GM10847 (cell line): ENCODE measurements around the gene KIAA0232.

Source experiments
- POLR2A ChIP-seq: IDR thresholded peaks from 2 replicates; pipeline ENCODE4 v1.6.1; 2011; ENCODE audit not compliant: insufficient read length; ENCODE audit errors: extremely low read depth

KIAA0232 gene

DNA sequence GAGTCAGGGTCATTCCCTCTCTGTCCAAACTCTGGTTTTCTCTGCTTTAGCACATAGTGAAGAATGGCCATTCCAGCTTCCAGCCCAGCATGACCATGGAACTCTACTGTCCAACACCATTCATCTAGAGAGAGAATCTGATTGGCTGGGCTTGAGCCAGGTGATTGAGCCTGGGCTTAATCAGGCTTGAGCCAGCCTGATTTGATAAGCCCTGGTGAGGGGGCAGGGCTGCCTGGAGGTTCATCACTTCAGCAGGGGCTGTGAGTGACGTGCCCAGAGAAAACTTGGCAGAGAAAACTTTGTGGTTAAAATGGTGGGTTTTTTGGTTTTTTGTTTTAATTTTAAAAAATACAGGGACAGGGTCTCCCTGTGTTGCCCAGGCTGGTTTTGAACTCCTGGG, 62.5 kb downstream of the KIAA0232 start:
- TF ChIP-seq POLR2A = no peak

DNA sequence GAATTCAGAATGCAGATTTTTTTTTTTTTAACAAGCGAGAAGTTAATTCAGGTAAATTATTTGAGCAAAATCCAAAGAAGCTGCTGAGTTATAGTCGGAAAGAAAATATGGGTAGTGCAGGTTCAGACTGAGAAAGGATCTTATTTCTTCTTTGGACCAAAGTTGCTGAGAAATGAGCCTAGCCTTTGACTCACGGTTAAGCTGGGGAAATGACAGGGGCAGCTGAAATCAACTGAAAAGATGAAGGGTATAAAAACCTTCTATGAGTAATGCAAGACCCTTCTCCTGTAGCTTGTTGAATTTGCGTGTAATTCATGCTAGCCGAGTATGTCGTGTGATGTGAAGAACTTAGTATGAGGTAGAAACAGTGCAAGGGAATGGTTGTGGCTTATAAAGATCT, 63.0 kb downstream of the KIAA0232 start:
- no peak for TF ChIP-seq POLR2A

DNA sequence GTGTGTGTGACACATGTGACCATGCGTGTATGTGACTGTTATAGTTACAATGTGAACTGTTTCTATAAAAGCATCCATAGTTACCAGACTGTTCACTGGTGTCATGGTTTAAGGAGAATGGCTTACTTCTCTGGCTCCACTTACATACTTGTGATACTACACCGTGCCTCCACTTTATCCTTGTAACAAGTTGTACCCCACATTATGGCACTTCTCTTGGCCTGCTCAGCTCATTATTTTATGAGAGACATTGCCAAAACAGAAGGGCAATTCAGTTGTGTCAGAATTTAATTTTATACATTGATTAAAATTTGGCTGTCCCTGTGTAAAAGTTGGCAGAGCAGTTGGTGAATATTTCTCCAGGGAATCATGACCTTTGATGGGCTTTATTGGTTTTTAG, 64.7 kb downstream of the KIAA0232 start:
- TF ChIP-seq POLR2A = no peak

DNA sequence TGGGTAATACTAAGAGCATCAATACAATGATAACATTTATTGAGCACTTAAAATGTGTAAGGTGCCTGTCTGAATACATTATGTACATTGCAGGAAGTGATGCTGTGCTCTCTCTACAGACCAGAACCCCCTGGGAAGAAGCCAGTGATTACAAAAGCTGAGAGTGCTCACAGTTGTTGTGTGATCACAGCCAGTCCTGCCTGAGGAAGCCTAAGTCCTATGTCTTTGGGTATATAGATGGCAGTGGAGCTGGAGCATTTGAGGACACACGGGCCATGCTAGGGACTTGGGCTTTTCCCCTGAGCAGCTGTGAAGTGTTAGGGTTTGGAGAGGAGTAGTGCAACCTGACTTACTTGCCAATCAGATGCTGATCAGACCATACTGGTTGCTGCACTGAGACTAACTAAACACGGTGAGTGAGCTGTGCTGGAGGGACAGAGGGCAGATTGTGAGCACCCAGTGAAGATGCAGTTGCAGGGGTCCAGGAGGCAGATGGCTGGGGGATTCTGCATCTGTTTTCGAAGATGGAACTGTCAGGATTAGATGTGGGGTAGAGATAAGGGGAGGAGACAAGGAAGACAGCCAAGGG, 66.3 kb downstream of the KIAA0232 start:
- no peak for TF ChIP-seq POLR2A

DNA sequence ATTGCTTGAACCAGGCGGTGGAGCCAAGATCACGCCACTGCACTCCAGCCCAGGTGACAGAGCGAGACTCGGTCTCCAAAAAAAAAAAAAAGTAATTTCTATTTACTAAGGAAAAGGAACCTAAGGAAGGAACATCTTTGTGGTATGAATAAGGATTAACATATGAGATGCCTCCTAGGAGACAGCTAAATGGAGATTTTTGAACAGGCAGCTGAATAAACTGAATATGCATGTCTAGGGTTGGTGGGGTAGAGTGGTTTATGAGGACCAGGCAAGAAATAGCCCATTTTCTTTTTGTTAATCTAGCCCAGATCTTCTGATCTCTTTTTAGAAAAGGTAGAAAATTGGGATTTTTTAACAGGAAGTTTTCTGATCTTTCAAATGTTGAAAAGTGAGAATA, 67.2 kb downstream of the KIAA0232 start:
- no peak for TF ChIP-seq POLR2A

DNA sequence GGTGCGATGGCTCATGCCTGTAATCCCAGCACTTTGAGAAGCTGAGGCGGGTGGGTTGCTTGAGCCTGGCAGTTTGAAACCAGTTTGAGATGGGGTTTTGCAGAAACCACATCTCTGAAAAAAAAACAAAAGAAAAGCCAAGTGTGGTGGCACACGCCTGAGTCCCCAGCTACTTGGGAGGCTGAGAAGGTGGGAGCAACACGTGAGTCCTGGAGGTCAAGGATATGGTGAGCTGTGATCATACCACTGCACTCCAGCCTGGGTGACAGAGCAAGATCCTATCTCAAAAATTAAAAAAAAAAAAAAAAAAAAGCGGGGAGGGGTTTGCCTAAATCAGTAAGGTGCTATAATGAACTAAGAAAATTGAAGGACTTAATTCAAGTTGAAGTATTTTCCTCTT, 68.9 kb downstream of the KIAA0232 start:
- no peak for TF ChIP-seq POLR2A

DNA sequence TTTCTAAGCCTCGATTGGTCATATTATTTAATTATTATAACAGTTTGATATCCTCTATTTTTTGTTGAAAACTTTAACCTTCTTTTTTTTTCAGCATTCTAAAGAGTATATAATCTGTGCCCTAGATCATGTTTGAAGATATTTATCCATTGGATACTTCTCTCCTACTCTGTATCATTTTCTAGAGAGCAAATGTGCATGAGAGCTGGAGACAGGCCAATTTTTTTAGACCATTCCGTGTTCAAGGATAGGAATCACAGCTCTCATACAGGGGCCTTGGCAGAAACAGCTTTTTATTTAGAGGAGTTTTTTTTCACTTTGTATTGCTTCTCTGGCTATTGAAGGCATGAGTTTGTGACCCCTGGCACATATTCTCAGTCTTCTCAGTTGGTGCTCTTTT, 69.4 kb downstream of the KIAA0232 start:
- TF ChIP-seq POLR2A = no peak

DNA sequence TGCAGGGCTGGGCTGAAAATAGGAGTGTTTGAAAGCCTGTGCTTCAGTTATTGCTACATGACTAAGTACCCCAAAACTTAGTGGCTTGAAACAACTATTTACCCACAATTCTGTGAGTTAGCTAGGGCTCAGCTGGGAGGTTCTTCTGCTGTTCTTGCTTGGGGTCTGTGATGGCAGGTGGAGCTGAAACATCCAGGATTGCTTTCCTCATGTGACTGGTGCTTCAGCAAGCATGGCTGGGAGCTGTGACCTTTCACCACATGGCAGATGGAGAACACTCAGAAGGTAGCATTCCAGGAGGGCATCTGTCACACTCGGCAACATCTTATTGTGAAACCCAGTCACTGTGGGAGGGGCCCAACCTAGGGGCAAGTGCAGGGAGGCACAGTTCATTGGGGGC, 70.1 kb downstream of the KIAA0232 start:
- TF ChIP-seq POLR2A = no peak

DNA sequence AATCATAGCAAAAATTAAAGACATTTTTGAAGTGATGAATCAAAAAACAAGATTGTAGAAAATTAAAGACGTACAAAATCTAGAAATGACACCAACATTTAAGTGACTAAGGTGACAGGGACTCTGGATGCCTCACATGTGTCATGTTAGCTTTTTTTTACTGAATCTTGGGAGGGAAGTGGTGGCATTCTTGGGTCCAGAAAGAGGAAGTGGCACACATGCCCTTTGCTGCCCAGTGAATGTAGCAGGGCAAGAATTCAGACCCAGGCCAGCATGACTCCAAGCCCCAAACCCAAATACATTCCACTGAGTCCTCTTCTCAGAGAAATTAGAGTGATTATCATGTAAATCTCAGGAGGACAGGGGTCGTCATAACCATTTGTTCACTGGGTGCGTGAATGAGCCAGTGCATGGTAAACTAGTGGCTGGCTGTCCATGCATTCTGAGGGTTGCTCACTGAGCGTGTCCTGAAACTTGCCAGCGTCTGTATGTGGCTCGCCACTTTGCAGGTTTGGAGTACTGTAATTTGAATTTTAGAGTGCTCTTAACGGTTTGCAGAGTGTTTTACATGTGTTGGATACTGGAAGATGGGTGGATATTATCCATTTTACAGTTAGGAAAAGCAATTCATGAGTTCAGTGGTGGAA, 71.7 kb downstream of the KIAA0232 start:
- TF ChIP-seq POLR2A = no peak

DNA sequence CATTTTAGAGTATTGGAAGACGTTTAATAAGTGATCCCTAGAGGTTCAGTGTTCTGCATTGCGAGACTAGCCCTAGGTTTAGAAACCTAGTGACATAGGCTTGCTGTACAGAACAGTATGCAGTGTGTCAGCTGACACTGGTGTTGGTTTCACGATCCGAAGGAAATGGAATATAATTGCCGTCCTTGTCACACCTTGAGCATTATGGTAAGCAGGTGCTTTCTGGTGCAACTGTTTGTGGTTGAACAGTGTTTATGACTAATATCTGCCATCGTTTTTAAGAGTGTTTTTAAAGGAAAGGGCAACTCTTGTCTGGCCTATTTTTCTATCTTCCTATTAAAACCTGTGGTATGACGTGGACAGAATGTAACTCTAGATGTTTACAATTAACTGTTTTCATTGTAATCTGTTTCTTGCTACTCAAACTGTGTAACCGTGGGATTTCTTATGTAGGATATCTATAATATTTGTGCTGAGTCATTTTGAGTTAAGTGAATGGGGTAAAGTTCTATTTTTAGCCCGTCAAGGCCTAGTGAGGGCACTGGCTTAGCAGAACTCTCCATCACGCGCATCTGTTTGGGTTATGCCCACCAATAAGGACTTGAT, 73.3 kb downstream of the KIAA0232 start:
- TF ChIP-seq POLR2A = no peak

DNA sequence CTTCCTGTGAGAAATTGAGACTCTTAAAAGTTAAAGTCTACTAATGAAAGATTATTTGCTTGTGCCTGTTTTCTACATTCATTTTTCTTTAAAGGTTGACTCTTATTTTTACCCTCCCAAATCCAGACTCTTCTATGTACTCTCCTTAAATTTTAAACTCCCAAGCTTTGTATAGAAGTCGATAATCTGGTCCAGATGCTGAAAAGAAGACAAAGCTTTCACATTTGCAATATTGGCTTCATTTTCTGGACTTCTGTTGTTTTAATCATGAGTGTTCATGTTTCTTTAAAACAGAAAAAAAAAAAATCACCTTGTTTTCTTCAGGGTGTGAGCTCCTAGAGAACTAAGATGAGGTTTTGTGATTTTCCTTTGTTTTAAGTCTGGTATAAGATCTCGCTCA, 73.9 kb downstream of the KIAA0232 start:
- no peak for TF ChIP-seq POLR2A

DNA sequence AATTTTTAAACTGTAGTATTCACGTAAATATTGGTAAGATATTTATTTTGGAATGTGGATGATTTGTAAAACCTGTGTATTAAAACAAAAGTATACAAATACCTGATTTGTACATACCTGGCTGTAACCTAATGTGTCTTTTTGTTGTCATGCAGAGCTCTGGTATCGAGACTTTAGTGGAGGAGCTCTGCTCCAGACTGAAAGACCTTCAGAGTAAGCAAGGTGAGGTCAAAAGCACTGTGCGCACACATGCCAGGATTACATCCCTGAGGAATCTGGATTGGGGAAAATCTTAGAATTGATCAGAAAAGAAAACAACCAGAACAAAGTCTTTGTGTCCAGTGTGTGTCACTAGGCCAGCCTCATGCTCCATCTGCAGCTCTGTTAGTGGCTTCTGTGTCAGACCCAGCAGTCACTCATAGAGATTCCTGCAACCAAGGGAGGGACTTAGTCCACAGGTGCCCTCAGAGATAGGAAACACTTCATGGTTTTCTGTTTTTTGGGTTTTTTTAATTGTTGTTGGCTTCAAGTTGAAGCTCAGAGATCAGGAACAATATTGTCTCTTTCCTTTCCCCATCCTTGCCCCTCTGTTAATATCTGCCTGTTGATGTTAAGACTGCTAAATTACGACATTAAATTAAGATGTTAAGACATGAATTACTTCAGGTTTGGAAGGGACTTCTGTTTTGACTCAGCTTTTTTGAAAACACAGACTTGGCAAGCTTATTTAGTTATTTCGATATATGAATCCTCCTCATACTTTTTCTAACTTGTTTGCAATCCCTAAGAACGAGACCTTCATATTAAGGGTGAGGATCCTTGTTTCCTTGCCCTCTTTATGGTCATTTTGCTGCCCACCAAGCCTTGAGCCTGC, 74.7 kb downstream of the KIAA0232 start:
- TF ChIP-seq POLR2A = no peak

DNA sequence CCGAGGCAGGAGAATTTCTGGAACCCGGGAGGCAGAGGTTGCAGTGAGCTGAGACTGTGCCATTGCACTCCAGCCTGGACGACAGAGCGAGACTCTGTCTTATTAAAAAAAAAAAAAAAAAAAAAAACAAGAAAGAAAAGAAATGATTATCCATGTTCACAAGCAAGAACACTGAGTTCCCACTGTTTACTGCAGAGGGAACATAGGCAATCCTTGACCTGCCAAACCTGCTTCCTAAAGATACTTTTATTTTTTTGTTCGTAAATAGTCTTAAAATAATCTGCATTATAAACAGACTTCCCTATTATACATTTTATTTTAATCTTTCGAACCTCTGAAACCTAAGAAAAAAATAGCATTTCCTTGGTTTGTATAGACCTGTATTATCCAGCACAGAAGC, 76.5 kb downstream of the KIAA0232 start:
- TF ChIP-seq POLR2A = no peak

DNA sequence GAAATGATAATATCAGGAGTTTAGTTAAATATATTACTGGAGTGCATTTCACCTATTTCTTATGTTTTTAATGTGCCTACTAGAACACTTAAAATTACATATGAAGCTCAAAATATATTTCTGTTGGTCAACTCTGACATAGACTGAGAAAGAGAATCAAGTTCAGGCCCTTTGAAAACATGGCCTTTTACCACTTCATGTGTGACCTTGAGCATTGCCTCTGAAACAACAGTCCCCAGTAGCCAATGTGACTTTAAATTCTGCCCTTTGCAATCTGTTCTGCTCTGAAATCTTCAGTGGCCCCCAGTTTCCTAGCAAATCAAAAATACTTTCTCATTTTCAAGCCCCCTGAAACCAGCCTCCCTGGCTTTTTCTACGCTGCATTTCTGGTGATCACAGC, 77.0 kb downstream of the KIAA0232 start:
- no peak for TF ChIP-seq POLR2A

DNA sequence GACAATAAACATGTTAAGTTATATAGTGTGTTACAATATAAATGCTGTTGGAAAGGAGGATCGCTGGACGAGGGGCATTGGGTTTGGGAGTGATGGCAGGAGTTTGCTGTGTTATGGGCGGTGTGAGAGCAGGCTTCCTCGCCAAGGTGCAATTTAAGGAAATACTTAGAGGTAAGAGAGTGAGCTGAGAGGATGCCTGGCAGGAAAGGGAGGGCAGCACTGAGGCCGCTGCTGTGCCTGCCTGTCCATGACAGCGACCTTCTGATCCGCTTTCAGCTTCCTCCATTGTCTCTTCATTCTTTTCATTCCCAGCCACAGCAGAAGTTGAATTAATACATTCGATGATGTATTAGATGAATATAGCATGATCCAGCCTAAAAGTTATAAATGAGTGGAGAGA, 85.9 kb downstream of the KIAA0232 start:
- no peak for TF ChIP-seq POLR2A

DNA sequence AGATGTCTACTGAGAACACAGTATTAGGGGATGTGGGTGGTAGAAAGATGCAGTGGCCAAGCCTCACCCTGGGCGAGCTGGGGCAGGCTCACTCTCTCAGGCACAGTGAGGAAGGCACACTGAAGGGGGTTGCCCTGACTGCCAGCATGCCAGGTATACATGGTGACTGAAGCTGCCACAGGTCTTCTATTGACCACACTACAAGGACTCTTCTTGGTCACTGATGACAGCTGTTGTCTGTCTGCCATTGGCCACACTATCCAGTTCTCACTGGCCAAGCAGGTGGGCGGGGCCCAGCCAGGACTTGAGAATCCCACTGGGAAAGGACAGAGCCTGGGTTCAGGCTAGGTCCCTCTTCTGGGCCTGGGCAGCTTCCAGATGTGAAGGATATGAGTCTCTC, 87.4 kb downstream of the KIAA0232 start:
- no peak for TF ChIP-seq POLR2A

DNA sequence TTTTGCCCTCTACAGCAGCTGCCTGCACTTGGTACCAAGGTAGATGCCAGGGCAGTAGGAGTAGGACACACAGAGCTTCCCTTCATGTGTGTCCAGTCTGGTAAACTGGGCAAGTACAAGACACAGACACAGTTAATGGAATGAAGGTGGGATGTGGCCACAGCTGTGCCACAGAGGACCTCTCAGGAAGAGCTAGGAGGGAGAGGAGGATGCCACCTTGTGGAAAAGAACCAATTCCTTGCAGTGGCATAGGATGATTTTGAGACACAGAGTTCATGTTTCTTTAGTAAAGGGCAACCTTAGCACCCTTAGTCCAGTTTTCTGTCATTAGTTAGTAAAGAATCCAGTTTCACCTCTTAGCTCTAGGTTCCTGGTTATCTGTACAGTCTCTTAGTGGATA, 90.8 kb downstream of the KIAA0232 start:
- no peak for TF ChIP-seq POLR2A
